Gastrocnemius medialis (tissue), 4 donors: ENCODE results near the gene GNAI1. TPM values are rescaled to one million over a fixed set of nuclear protein-coding genes. Genes with fewer than 3 reads are reported as not detected.

ENCODE experiments used
- ATAC-seq, 2 donors: fragments of 150-250 bp; one replicate each; pipeline ENCODE4 v1.9.1; 2016
- DNase-seq, 2 donors: peaks; one replicate each; pipeline ENCODE4 v3.0.0-alpha.2; 2019
- H3K27ac ChIP-seq, 4 donors: fragments of 200-600 bp; sonication (generic); 1 replicate in 1 of 4; 2 replicates in 3 of 4; pipeline ENCODE4 v1.5.1; 2016 to 2018; ENCODE audit warnings: mild to moderate bottlenecking in 2 of 4, moderate library complexity in 1 of 4
- H3K27me3 ChIP-seq, 3 donors: fragments of 200-600 bp; sonication (generic) in 2 of 3; 1 replicate in 1 of 3; 2 replicates in 2 of 3; pipeline versions ENCODE4 v1.5.1 to v1.6.0; 2016 to 2019; ENCODE audit warnings: mild to moderate bottlenecking in 1 of 3, moderate library complexity in 1 of 3
- H3K36me3 ChIP-seq, 2 donors: fragments of 200-600 bp; sonication (generic) in 1 of 2; one replicate each; pipeline ENCODE4 v1.5.1; 2017 to 2018
- H3K4me1 ChIP-seq, 2 donors: fragments of 200-600 bp; sonication (generic) in 1 of 2; one replicate each; pipeline ENCODE4 v1.5.1; 2016 to 2017; ENCODE audit warnings: mild to moderate bottlenecking in 2 of 2
- H3K4me3 ChIP-seq, 4 donors: fragments of 200-600 bp; sonication (generic) in 3 of 4; 1 replicate in 1 of 4; 2 replicates in 3 of 4; pipeline ENCODE4 v1.5.1; 2016 to 2019; ENCODE audit warnings: mild to moderate bottlenecking in 2 of 4
- H3K9me3 ChIP-seq, 3 donors: fragments of 200-600 bp; sonication (generic) in 2 of 3; 1 replicate in 1 of 3; 2 replicates in 2 of 3; pipeline ENCODE4 v1.5.1; 2016 to 2019
- CTCF ChIP-seq, 5 experiments: fragments of 450-650 bp in 3 of 5; fragments of 200-600 bp in 2 of 5; sonication (generic) in 2 of 5; IDR thresholded peaks in 4 of 5; conservative IDR thresholded peaks in 1 of 5; 1 replicate in 4 of 5; 2 replicates in 1 of 5; pipeline ENCODE4 v1.5.1; 2016 to 2019; ENCODE audit warnings: antibody characterized with exemption in 5 of 5, mild to moderate bottlenecking in 3 of 5, moderate library complexity in 3 of 5
- POLR2A ChIP-seq, 2 donors: fragments of 450-650 bp; IDR thresholded peaks; one replicate each; pipeline ENCODE4 v1.6.1; 2017; ENCODE audit warnings: antibody characterized with exemption in 2 of 2, mild to moderate bottlenecking in 2 of 2, moderate library complexity in 2 of 2
- in situ Hi-C, 4 donors: fragments of 200-750 bp; cut with MboI; loops; one replicate each; pipeline versions ENCODE4 v1.15.0 to v1.8.0; 2017; ENCODE audit warnings: low sequenced_read_pairs in 4 of 4
- intact Hi-C: fragments of 100-400 bp; cut with DNase I; formaldehyde crosslinking; loops from one replicate; pipeline ENCODE4 v1.15.1; 2023; ENCODE audit warnings: low total_unique reads
- total RNA-seq, 4 donors: library from RNA; depleted of rRNA; stranded (reverse); fragments of >200 nt; gene quantifications; one replicate each; pipeline versions ENCODE4 v1.1.0 to v1.2.3, GENCODE V29; 2016

The GNAI1 gene
- total RNA-seq, 4 donors from 2014 or later: 6.5 to 13.0 (median 8.3) TPM

GRCh38 chr7:80107278-80107677 is 27.4 kb upstream of the GNAI1 start:
- no peaks in the 10 kb centered on the region for H3K27me3 ChIP-seq
- H3K4me3 ChIP-seq: no peak overlapping the region
- no peak for TF ChIP-seq POLR2A (IDR thresholded peaks at IDR 0.05)
- no peak for TF ChIP-seq CTCF (IDR thresholded peaks at IDR 0.05 in 4 of 5, conservative IDR thresholded peaks at IDR 0.05 in 1 of 5)
- no peaks in the 10 kb centered on the region for H3K9me3 ChIP-seq
- no peak for DNase-seq
- H3K27ac ChIP-seq: no peak overlapping the region
- in situ Hi-C loops: no loop called here
- intact Hi-C loops: no loop called here
- no peaks in the 10 kb centered on the region for H3K36me3 ChIP-seq
- no peak for ATAC-seq
- peaks cover 0 to 13% of the 10 kb centered on the region in 2 donors for H3K4me1 ChIP-seq

GRCh38 chr7:80110376-80110775 is 24.3 kb upstream of the GNAI1 start:
- Histone ChIP-seq H3K4me3 (no peak overlapping the region), H3K36me3 (no peaks in the 10 kb centered on the region), H3K27me3 (no peaks in the 10 kb centered on the region), H3K27ac (no peak overlapping the region), H3K4me1 (peaks cover 0 to 13% of the 10 kb centered on the region in 2 donors), H3K9me3 (no peaks in the 10 kb centered on the region)
- ATAC-seq (no peak), DNase-seq (no peak)
- intact Hi-C loops (no loop called here), in situ Hi-C loops (no loop called here)
- TF ChIP-seq CTCF (IDR thresholded peaks at IDR 0.05 in 4 of 5, conservative IDR thresholded peaks at IDR 0.05 in 1 of 5) (no peak), POLR2A (IDR thresholded peaks at IDR 0.05) (no peak)

GRCh38 chr7:80114159-80114558 is 20.5 kb upstream of the GNAI1 start:
- TF ChIP-seq CTCF (IDR thresholded peaks at IDR 0.05 in 4 of 5, conservative IDR thresholded peaks at IDR 0.05 in 1 of 5) (no peak), POLR2A (IDR thresholded peaks at IDR 0.05) (no peak)
- ATAC-seq (no peak), DNase-seq (no peak)
- Histone ChIP-seq H3K27ac (no peak overlapping the region), H3K9me3 (no peaks in the 10 kb centered on the region), H3K36me3 (no peaks in the 10 kb centered on the region), H3K4me1 (no peaks in the 10 kb centered on the region), H3K27me3 (no peaks in the 10 kb centered on the region), H3K4me3 (no peak overlapping the region)
- in situ Hi-C loops: no loop called here
- intact Hi-C loops: no loop called here

GRCh38 chr7:80124526-80125264 is 9.9 kb upstream of the GNAI1 start:
- ATAC-seq: no peak
- TF ChIP-seq POLR2A (IDR thresholded peaks at IDR 0.05) (no peak), CTCF (IDR thresholded peaks at IDR 0.05 in 4 of 5, conservative IDR thresholded peaks at IDR 0.05 in 1 of 5) (no peak)
- Histone ChIP-seq H3K27me3 (no peaks in the 10 kb centered on the region), H3K4me1 (no peaks in the 10 kb centered on the region), H3K9me3 (no peaks in the 10 kb centered on the region), H3K36me3 (no peaks in the 10 kb centered on the region), H3K4me3 (no peak overlapping the region), H3K27ac (no peak overlapping the region)
- in situ Hi-C loops: no loop called here
- no peak for DNase-seq
- intact Hi-C loops: no loop called here
